Left ventricle myocardium superior (tissue), 1 donor: ENCODE measurements around the gene RPS29. TPM values are rescaled to one million over a fixed set of nuclear protein-coding genes. Genes with fewer than 3 reads are reported as not detected.
A peak's percentile ranks its signal among the peaks of the same experiment; 100 is the strongest.
"Not testable (repeated sequence)": the region's sequence is repeated elsewhere in the genome, so short reads cannot be mapped to it uniquely, and the experiment has no call there.

ENCODE experiments used
- ATAC-seq: fragments of 200-7000 bp; cut with Tn5 transposase; one replicate; pipeline ENCODE4 v1.9.1; 2020; ENCODE audit warnings: mild to moderate bottlenecking, moderate library complexity
- DNase-seq: peaks from one replicate; pipeline ENCODE4 v3.0.0-alpha.2; 2020
- intact Hi-C: fragments of 100-400 bp; cut with micrococcal nuclease; formaldehyde crosslinking; loops from one replicate; pipeline ENCODE4 v1.11.0; 2022
- long read RNA-seq: library from polyadenylated mRNA; unstranded; transcript quantifications from one replicate; pipeline ENCODE4 v2.0.0, GENCODE V29; 2021
- total RNA-seq: library from RNA; stranded (reverse); fragmentation: NEBNext Ultra II Directional; extraction: Animal tissue kit (Norgen Biotek cat#: 25700); gene quantifications from one replicate; pipeline ENCODE4 v1.2.1, GENCODE V29; 2021
- donor health status: DM: no; HTN: yes; CAD: no; lungs with severe emphysema.

Gene RPS29
- total RNA-seq = 791 TPM
- long read RNA-seq, full-length matches to known transcripts = 286 of 286 reads
- long read RNA-seq, partial matches to known transcripts = 0 of 286 reads
- long read RNA-seq, other reads (novel, unspliced or antisense) = 0 of 286 reads

- intact Hi-C loops = no loop called here
- peak; percentile 98 for ATAC-seq
- peak; percentile 98 for DNase-seq
Observed at GRCh38 chr14:49585803-49586672, at the start of gene RPS29. Gene RPS29, minus strand, starts transcription at chr14:49586380. Its CDS starts 34 bp downstream, at chr14:49586346.

- peak; percentile 70 for DNase-seq
- intact Hi-C loops = loop anchor here (10.0 kb wide), 1 partner anchor 130 kb away; the partner anchor contains the start of gene KLHDC2
- ATAC-seq = peak; percentile 51
Observed at GRCh38 chr14:49634547-49635334, 48.6 kb upstream of the RPS29 start, which contains the start of gene DNAAF2. Gene DNAAF2, minus strand, starts transcription at chr14:49635244. Its CDS starts 95 bp downstream, at chr14:49635149.

GRCh38 chr14:49633640-49634546 lies 47.7 kb upstream of the RPS29 start:
- peak; percentile 94 for ATAC-seq
- intact Hi-C loops = loop anchor here (10.0 kb wide), 1 partner anchor 131 kb away; the partner anchor contains the start of gene KLHDC2
- peak; percentile 95 for DNase-seq

- no peak for ATAC-seq
- intact Hi-C loops = no loop called here
Observed at GRCh38 chr14:49623941-49624839, 38.0 kb upstream of the RPS29 start.

GRCh38 chr14:49623387-49623786 lies 37.2 kb upstream of the RPS29 start:
- DNase-seq = no peak
- intact Hi-C loops = no loop called here
- no peak for ATAC-seq

More at GRCh38 chr14:49623941-49624839, 38.0 kb upstream of the RPS29 start:
- DNase-seq = no peak

- ATAC-seq = no peak
- intact Hi-C loops = no loop called here
- no peak for DNase-seq
Observed at GRCh38 chr14:49622022-49622607, 35.9 kb upstream of the RPS29 start.

GRCh38 chr14:49621114-49621881 lies 35.1 kb upstream of the RPS29 start:
- ATAC-seq (peak; percentile 69), DNase-seq (peak; percentile 81)
- intact Hi-C loops = no loop called here

GRCh38 chr14:49620182-49621113 lies 34.3 kb upstream of the RPS29 start, which contains the start of the genes MGAT2 and RPL36AL:
Gene MGAT2, plus strand, starts transcription at chr14:49620799. Its CDS starts 470 bp downstream, at chr14:49621269.
Gene RPL36AL, minus strand, starts transcription at chr14:49620626. Its CDS starts 1,522 bp downstream, at chr14:49619104.
- intact Hi-C loops = no loop called here
- DNase-seq = peak; percentile 97

GRCh38 chr14:49619730-49620129 lies 33.5 kb upstream of the RPS29 start:
- ATAC-seq = no peak
- intact Hi-C loops = no loop called here
- no peak for DNase-seq

More at GRCh38 chr14:49620182-49621113, 34.3 kb upstream of the RPS29 start, which contains the start of the genes MGAT2 and RPL36AL:
- peak; percentile 99 for ATAC-seq

GRCh38 chr14:49619273-49619672 lies 33.1 kb upstream of the RPS29 start:
- ATAC-seq, intact Hi-C loops, DNase-seq: not testable (repeated sequence)

GRCh38 chr14:49617852-49618519 lies 31.8 kb upstream of the RPS29 start:
- no peak for ATAC-seq

GRCh38 chr14:49615776-49616175 lies 29.6 kb upstream of the RPS29 start:
- no peak for DNase-seq
- ATAC-seq = no peak
- intact Hi-C loops = no loop called here

More at GRCh38 chr14:49617852-49618519, 31.8 kb upstream of the RPS29 start:
- DNase-seq = no peak
- intact Hi-C loops = no loop called here

GRCh38 chr14:49614196-49614595 lies 28.0 kb upstream of the RPS29 start:
- ATAC-seq (no peak), DNase-seq (no peak)
- intact Hi-C loops = no loop called here

GRCh38 chr14:49612671-49613070 lies 26.5 kb upstream of the RPS29 start:
- DNase-seq (no peak), ATAC-seq (no peak)
- intact Hi-C loops = no loop called here

GRCh38 chr14:49612251-49612650 lies 26.1 kb upstream of the RPS29 start:
- no peak for DNase-seq
- intact Hi-C loops = no loop called here
- ATAC-seq = no peak
